ENCODE measurements around the gene RRP1. TPM values are rescaled to one million over a fixed set of nuclear protein-coding genes. Genes with fewer than 3 reads are reported as not detected.

The RRP1 gene
- polyA plus RNA-seq (ENCODE audit: insufficient read length in 4 of 4), result 10 to 100 TPM; 27.1 to 34.6 (median 33.7) TPM

GRCh38 chr21:43789276-43790009 lies at the start of gene RRP1:
TSS of gene RRP1 (plus strand) at chr21:43789577. CDS start at chr21:43789630, 53 bp downstream.
- peak; percentile 74 to 86 (median 80) for DNase-seq (ENCODE audit: low read depth in 4 of 4, low spot score in 2 of 4)

- no peak for DNase-seq (ENCODE audit: low read depth in 4 of 4, low spot score in 2 of 4)
Observed at GRCh38 chr21:43739621-43740435, 49.5 kb upstream of the RRP1 start.

GRCh38 chr21:43740497-43741156 lies 48.8 kb upstream of the RRP1 start:
- DNase-seq (ENCODE audit: low read depth in 4 of 4, low spot score in 2 of 4), result no peak

- no peak for DNase-seq (ENCODE audit: low read depth in 4 of 4, low spot score in 2 of 4)
Observed at GRCh38 chr21:43741423-43742096, 47.8 kb upstream of the RRP1 start.

- DNase-seq (ENCODE audit: low read depth in 4 of 4, low spot score in 2 of 4), result no peak
Observed at GRCh38 chr21:43743947-43744346, 45.4 kb upstream of the RRP1 start.

GRCh38 chr21:43744725-43745124 lies 44.7 kb upstream of the RRP1 start:
- DNase-seq (ENCODE audit: low read depth in 4 of 4, low spot score in 2 of 4), result no peak

GRCh38 chr21:43745772-43746517 lies 43.4 kb upstream of the RRP1 start:
- DNase-seq (ENCODE audit: low read depth in 4 of 4, low spot score in 2 of 4), result no peak

GRCh38 chr21:43748622-43749021 lies 40.8 kb upstream of the RRP1 start:
- no peak for DNase-seq (ENCODE audit: low read depth in 4 of 4, low spot score in 2 of 4)

GRCh38 chr21:43749651-43750262 lies 39.6 kb upstream of the RRP1 start:
- DNase-seq (ENCODE audit: low read depth in 4 of 4, low spot score in 2 of 4), result no peak

- DNase-seq (ENCODE audit: low read depth in 4 of 4, low spot score in 2 of 4), result no peak
Observed at GRCh38 chr21:43750339-43751033, 38.9 kb upstream of the RRP1 start.

GRCh38 chr21:43751955-43752591 lies 37.3 kb upstream of the RRP1 start:
- DNase-seq (ENCODE audit: low read depth in 4 of 4, low spot score in 2 of 4), result no peak

GRCh38 chr21:43752758-43753438 lies 36.5 kb upstream of the RRP1 start:
- DNase-seq (ENCODE audit: low read depth in 4 of 4, low spot score in 2 of 4), result no peak

- DNase-seq (ENCODE audit: low read depth in 4 of 4, low spot score in 2 of 4), result no peak
Observed at GRCh38 chr21:43753439-43753799, 36.0 kb upstream of the RRP1 start.

- DNase-seq (ENCODE audit: low read depth in 4 of 4, low spot score in 2 of 4), result no peak
Observed at GRCh38 chr21:43754948-43755781, 34.2 kb upstream of the RRP1 start.

- no peak for DNase-seq (ENCODE audit: low read depth in 4 of 4, low spot score in 2 of 4)
Observed at GRCh38 chr21:43755820-43756594, 33.4 kb upstream of the RRP1 start.

- DNase-seq (ENCODE audit: low read depth in 4 of 4, low spot score in 2 of 4), result no peak
Observed at GRCh38 chr21:43757601-43758000, 31.8 kb upstream of the RRP1 start.
